ENCODE data around the gene CSF1.
"Not testable (repeated sequence)": the region's sequence is repeated elsewhere in the genome, so short reads cannot be mapped to it uniquely, and the experiment has no call there.

CSF1 gene

GRCh38 chr1:109944541-109944940 is 33.9 kb downstream of the CSF1 start:
- no peak for FAIRE-seq

- no peak for FAIRE-seq
Observed at GRCh38 chr1:109946511-109946910, 35.9 kb downstream of the CSF1 start.

- no peak for FAIRE-seq
Observed at GRCh38 chr1:109947582-109948284, 37.1 kb downstream of the CSF1 start.

GRCh38 chr1:109948285-109948630 is 37.6 kb downstream of the CSF1 start:
- FAIRE-seq: no peak

GRCh38 chr1:109950038-109950437 is 39.4 kb downstream of the CSF1 start:
- no peak for FAIRE-seq

- FAIRE-seq: no peak
Observed at GRCh38 chr1:109950509-109950908, 39.9 kb downstream of the CSF1 start.

GRCh38 chr1:109951501-109951900 is 40.9 kb downstream of the CSF1 start:
- not testable (repeated sequence) for FAIRE-seq

GRCh38 chr1:109954041-109954512 is 43.4 kb downstream of the CSF1 start:
- FAIRE-seq: no peak

GRCh38 chr1:109959632-109959973 is 49.0 kb downstream of the CSF1 start:
- FAIRE-seq: no peak

- FAIRE-seq: peak; percentile 93
Observed at GRCh38 chr1:109959974-109960744, 49.5 kb downstream of the CSF1 start.

- FAIRE-seq: no peak
Observed at GRCh38 chr1:109960745-109961094, 50.1 kb downstream of the CSF1 start.

GRCh38 chr1:109963864-109964263 is 53.2 kb downstream of the CSF1 start:
- FAIRE-seq: no peak

- FAIRE-seq: no peak
Observed at GRCh38 chr1:109969146-109969829, 58.6 kb downstream of the CSF1 start.

GRCh38 chr1:109969907-109970306 is 59.3 kb downstream of the CSF1 start:
- no peak for FAIRE-seq

- no peak for FAIRE-seq
Observed at GRCh38 chr1:109971559-109971958, 60.9 kb downstream of the CSF1 start.

- FAIRE-seq: no peak
Observed at GRCh38 chr1:109974191-109974590, 63.5 kb downstream of the CSF1 start.

GRCh38 chr1:109975718-109976117 is 65.1 kb downstream of the CSF1 start:
- no peak for FAIRE-seq

- no peak for FAIRE-seq
Observed at GRCh38 chr1:109976762-109977161, 66.1 kb downstream of the CSF1 start.

- FAIRE-seq: no peak
Observed at GRCh38 chr1:109977225-109977624, 66.6 kb downstream of the CSF1 start.

GRCh38 chr1:109977657-109978378 is 67.2 kb downstream of the CSF1 start:
- FAIRE-seq: no peak

- FAIRE-seq: no peak
Observed at GRCh38 chr1:109978761-109979488, 68.3 kb downstream of the CSF1 start.

- no peak for FAIRE-seq
Observed at GRCh38 chr1:109979489-109980091, 68.9 kb downstream of the CSF1 start.
